Fibroblast of skin of left quadriceps (primary cell): ENCODE results near the gene EGLN1.
"Not testable (repeated sequence)": the region's sequence is repeated elsewhere in the genome, so short reads cannot be mapped to it uniquely, and the experiment has no call there.

Source experiments
- DNase-seq, 2 experiments: peaks; one replicate each; pipeline ENCODE4 v3.0.0-alpha.2; 2013; ENCODE audit warnings: low read depth in 2 of 2

The EGLN1 gene

DNA sequence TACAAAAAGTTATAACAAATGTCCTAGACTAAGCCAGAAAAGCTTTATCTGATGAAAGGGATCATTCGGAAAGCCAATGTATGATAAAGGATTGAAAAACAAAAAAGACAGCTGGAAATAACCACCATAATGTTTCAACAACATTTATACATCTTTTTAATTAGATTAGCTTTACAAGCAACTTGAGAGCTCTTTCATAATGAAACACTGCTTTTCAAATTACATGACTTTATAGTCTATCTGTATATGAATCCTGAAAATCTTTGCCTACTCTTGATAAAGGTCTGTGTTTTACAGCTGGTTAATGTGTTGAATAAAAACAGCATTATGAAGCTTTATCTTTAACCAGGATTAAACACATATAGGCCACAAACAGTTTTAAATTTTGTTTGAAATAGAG, 58.5 kb downstream of the EGLN1 start:
- DNase-seq = no peak

DNA sequence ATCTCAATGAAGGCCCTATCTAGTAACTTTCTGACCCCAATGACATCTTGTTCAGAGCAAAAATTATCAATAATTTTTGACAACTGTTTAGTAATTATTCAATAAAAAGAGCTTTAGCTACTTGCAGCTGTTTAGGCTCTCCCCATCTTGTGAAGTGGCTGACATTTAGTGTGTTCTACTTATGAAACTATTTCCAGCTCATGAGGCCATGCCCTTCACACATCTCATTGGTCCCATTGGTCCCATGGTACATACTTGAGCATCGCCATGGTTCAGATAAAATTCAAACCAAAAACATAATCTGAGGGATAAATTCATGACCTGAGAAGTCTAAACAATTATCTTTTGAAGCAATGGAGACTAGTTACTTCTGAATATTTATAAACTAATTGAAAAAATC, 59.8 kb downstream of the EGLN1 start:
- no peak for DNase-seq

DNA sequence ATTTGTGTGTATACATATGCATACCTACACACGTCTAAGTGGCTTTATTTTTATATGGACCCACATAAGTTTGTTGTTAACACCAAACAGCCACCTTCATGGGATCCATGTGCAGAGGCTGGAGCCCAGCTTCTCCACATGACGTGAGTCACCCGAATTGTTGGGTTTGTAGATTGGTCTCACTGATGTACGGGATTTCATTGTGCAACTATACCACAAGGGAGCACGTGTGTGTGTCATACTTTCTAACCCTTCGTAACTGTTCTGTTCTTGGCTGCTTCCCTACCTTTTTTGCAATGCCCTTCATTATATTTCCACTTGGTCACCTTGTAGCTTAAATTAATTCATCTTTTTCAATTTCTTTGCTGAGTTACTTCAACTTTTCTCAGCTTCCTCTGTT, 63.0 kb downstream of the EGLN1 start:
- peak; percentile 62 to 68 for DNase-seq

DNA sequence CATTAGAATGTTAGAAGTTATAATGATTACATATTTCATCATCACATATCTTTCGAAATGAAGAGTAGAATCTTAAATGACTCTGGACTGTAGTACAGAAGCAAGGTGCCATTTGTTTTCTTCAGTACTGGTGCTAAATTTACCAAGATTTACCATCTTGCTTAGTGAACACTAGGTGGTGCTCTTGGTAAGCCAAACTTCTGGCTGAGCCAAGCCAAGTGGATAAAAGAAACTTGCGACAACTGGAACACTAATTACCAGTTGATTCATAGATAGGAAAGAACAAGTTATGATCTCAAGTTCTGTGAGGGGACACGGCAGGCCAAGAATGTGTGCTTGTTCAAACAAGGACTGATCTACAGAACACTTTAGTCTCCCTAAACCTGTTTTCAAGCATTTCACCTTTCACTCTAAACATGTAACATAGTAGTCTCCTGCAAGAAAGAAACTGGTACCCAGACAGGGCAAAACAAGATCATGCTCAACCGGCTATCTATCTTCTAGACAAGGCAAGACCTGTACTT, 64.2 kb downstream of the EGLN1 start:
- peak; percentile 38 to 47 for DNase-seq

DNA sequence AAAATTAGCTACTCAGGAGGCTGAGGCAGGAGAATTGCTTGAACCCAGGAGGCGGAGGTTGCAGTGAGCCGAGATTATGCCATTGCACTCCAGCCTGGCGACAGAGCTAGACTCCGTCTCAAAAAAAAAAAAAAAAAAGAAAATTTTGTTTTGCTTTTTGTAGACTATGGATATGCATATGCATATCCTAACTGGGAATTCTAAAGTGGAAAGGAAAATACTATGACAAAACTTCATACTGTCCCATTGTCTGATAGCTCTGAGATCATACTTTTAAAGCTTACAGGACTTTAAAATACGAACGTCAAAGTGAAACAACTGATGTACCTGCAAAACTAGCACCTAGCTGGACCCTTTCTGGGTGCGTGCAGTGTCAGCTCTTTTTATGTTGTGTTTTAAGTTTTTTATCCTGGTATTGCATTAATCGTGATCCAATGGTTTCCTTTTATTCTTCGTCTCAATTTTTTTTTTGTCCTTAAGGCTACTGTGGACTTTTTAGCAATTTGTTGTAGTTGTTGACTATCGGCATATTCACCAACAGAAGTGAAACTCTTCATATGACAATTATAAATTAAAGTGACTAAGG, 64.8 kb downstream of the EGLN1 start:
- DNase-seq = no peak

DNA sequence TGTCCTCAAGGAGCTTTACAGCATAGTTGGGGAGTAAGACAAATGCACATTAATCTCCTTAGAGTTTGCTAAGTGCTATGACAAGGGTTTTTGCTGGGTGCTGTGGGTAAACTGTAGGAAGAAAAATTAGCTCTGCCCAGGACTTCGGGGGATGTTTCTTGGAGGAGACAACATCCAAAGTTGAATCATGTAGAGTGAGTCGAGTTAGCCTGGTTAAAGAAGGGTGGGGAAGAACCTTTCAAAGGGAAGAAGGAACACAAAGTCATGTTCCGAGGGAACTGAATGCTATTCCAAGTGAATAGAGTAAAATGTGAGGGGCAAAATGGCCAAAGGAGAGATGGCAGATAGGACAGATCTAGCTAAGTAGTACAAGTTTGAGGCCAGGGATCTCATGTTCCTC, 66.9 kb downstream of the EGLN1 start:
- no peak for DNase-seq

DNA sequence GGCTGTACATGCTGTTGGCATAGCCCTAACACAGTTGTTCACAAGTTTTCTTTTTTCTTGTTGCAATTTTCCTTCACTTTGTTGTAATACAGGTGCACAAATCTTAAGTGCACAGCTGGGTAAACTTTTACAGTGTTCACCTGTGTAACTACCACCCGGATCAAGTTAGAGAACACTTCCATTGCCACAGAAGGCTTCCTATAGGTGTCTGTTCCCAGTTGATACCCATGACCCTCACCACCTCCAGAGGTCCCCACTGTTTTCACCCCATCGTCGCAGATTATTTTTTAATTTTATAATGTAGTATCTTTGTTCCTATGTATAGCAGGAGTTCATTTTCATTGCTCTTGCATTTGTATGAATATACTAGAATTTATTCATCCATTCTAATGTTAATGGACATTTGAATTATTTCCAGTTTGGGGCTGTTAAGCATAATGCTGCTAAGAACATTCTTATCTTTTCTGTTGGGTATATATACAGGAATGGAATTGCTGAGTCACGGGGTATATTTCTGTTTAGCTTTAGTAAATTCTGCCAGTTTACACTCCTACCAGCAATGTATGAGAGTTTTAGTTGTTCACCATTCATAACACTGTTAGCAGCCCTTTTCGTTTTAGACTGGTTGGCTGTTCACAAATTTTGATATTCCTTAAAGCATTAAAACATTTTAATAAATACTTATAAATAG, 67.6 kb downstream of the EGLN1 start:
- DNase-seq = no peak

DNA sequence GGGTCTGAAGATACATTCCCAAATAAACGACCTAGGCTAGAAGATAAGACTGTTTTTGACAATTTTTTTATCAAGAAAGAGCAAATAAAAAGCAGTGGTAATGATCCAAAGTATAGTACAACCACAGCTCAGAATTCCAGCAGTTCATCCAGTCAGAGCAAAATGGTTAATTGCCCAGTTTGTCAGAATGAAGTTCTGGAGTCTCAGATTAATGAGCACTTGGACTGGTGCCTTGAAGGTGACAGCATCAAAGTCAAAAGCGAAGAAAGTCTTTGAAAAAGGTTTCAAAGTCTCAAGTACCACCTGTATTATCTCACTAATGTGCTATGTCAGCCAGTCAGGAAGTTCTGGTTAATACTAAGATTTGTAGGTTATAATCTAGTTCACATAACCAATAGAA, 69.0 kb downstream of the EGLN1 start:
- no peak for DNase-seq

DNA sequence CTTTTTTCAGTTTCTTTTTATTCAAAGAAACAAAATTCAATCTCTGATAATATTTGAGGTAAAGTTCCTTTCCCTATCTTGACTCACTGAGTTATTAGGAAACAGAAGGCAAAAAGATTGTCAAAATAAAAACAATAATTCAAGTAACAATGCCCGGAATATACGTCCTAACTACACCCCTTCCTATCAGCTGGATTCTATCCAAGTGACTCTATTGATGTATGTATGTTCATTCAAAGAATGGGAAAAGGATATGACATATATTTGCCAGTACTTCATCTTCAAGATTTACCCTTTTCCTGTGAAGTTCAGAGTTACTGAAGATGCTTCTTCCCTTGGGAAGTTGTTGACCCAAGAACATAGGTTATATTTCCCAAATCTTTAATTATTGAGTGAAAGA, 70.3 kb downstream of the EGLN1 start:
- DNase-seq = no peak

DNA sequence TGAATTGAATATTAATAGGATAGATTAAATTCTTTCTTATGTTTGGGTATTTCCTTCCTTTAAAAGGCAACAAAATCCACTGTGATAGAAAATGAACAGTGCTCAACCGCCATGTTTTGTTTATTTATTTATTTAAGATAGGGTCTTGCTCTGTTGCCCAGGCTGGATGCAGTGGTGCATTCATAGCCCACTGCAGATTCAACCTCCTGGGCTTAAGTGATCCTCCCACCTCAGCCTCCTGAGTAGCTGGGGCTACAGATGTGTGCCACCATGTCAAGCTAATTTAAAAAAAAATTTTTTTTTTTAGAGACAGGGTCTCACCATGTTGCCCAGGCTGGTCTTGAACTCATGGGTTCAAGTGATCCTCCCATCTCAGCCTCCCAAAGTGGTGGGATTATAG, 73.2 kb downstream of the EGLN1 start:
- not testable (repeated sequence) for DNase-seq

DNA sequence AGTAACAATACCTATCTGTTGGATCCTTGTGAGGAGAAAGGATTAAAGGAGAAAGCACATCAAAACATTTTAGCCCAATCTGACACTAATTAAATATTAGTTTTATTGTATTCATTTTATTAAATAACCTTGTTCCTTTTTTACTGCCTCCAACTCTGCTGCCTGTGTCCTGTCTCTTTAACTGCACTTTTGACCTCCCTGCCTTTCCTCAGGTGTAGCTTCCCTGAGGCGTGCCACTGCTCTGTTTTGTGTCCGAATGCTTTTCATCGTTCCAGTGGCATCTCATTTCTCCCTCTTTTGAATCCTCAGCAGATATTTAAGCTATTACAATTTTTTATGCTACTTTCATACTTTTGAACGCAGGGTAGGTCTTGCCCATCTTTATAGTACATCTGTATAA, 73.6 kb downstream of the EGLN1 start:
- DNase-seq = no peak

DNA sequence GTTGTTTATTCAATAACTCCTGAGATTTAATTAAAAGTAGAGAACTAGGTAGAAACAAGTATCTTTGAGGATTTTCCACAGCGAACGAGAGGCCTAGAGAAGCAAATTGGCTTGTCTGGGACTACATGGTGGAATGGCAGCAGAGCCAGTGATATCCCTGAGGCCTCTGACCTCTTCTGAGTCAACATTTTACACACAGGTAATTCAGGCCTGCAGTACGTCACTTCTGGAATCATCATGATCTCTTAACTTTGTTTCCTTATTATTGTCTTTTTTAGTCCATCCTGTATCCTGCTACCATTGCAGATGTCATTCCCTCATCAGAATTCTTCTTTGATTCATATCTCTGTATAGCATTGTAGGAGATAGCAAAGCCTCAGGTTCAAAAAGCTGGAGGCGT, 74.1 kb downstream of the EGLN1 start:
- DNase-seq = no peak

DNA sequence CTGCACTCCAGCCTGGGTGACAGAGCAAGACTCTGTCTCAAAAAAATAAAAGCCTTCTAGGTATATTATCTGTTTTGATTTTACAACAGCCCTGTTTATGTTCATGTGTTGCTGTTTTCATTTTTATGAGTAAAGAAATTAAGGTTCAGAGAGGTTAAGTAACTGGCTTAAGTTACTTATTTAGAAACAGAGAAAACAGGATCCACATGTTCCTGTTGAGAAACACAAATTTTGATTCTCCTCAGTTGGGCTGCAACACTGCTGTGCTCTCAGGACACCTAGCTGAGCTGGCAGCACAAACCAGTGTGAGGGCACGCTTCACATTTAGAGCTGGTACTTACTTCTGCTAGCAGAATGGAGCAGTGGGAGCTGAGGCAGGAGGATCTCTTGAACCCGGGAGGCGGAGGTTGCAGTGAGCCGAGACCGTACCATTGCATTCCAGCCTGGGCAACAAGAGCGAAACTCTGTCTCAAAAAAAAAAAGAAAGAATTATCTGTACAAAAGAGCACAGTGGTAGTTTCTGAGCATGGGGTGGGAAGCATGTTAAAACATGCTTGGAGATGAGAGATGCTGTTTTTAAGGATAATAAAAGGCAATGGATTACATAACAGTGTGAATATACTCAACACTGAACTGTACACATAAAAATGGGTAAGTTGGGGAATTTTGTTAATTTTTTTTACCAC, 81.6 kb downstream of the EGLN1 start:
- DNase-seq = no peak

DNA sequence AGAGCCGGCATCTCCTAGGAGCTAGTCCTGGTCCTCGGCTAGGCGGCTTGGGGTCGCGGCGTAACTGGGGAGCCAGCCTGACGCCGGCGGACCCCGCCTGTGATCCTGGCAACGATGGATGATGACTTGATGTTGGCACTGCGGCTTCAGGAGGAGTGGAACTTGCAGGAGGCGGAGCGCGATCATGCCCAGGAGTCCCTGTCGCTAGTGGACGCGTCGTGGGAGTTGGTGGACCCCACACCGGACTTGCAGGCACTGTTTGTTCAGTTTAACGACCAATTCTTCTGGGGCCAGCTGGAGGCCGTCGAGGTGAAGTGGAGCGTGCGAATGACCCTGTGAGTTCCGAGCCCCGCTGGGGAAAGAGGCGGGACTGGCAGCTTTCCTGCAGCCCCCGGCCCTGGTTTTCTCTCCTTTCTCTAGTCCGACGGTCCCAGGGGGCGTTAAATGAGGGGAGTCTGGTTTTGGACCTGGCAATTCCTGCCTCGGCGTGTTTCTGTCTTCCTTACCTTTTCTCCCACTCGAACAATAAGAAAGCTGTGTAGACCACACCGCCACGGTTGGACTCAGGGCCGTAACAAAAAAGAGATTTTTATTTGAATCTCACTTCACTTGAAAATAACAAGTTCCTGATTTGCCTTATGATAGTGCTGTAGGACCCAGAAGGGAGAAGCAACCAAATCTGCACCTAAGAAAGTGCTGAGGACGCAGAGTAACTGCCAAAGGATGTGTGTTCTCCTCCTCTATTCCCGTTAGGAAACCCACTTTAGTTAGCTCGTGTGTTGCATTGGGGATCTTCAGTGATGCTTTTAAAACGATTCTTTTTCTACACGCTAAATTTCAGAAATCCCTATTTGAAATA, 83.6 kb downstream of the EGLN1 start, which contains the start of gene SPRTN:
TSS of gene SPRTN (plus strand) at position 24 of the 859 bp plus-strand sequence. CDS start at position 115, 91 bp downstream.
- DNase-seq = peak in 1 of 2 experiments; percentile 3

DNA sequence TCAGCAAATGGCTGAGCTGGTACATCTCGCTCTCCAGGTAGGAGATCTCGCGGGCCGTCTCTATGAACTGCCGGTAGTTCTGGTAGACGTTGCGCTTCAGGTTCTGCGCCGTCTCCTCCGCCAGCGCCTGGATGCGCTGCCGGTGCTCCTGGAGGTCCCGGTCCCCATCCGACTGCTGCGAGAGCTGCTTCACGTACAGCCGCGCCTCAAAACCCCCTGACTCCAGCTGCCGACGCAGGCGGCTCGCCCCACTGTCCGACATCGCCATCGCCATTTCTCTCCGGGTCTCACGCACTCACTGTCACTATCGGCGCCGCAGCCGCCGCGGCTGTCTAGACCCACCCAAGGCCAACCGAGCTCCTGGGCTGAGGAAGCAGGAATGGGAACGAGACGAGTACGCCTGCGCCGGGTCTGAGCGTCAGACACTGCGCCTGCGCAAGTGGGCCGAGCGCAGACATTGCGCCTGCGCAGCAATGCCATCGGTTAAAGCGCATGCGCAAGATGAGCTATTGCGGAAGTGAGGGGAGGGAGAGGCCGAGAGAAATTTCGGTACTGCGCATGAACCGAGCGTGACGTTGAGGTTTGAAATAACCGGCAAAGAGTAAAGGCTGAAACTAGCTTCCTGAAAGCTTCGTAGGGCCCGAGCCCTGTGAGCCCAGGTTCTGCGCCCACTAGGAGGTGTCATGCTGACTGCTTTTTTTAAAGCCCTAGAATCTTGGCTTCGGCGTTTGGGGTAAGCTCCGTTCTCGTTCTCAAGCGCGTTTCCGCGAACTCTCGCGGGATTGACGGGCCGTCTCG, 84.4 kb downstream of the EGLN1 start, which contains the start of gene EXOC8:
TSS of gene EXOC8 (minus strand) at position 381 of the 798 bp plus-strand sequence. CDS start at position 274, 107 bp downstream.
- peak; percentile 94 to 95 for DNase-seq

DNA sequence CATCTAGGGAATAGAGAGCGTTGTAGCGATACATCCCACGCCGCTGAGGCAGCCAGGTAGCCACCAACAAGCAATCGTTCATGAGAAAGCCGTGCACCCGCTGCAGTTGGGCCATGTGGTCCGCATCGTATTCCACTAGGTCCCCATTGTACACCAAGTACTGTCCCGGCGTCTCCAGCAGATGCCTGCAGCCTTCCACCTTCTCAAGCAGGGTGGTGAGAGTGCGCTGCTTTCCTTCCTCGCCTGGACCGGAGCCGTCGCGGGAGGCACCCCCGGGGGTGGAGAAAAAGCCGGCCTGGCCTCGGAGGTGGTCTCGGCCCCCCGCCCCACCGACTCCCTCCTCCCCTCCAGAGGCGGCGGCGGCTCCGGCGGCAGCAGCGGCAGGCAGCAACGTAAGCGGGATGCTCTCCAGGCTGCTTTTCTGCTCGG, 85.0 kb downstream of the EGLN1 start:
- DNase-seq = no peak

DNA sequence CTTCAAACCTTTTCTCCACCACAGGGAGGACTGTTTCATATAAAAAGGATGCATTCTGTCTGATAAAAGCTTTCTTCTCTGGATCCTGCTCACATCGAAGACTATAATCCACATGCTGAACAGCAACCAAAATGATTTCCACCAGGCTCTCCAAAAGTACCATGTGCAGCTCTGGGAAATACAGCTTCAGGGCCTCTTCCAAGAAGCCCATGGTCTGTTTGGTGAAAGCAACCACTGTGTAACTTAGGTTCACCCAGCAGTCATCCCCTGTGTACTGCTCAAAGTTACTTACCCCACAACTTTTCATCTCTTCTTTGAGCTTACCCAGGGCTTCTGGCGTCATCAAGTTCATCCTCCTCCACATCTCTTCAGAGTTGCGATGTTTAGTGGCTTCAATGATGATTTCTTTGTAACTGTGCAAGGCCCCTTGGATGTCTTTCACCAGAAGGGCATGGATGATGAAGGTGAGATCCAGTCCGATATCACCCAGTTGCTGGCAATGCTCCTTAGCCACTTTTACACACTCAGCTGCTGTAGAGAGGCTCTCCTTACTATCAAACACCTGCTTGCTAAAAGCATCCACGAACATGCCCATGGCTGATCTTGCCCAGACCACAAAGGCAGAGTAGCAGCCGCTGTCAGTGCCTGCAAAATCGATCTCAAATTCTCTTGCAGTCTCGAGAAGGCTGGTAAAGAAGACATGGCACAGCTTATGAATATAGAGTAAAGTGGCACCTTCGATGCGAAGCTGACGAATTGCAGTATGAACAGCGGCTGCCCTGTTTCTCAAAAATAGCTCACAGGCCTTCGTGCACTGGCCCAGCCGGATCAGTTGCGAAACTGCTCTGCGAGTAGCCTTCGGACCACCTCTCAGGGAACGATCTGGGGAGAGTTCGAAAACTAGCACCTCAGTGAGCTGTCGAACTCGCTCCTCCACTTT, 86.2 kb downstream of the EGLN1 start:
- no peak for DNase-seq

DNA sequence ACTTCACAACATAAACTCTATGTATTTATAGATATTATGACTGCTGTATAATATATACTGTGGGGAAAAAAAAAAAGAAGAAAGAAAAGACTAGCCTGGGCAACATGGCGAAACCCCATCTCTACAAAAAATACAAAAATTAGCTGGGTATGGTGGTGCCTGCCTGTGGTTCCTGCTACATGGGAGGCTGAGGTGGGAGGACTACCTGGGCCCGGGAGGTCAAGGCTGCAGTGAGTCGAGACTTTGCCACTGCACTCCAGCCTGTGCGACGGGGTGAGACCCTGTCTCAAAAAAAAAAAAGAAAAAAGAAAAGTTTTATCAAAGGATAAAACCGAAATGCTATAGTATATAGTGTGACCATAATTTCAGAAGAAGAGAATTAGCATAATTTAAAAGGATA, 87.1 kb downstream of the EGLN1 start:
- no peak for DNase-seq

DNA sequence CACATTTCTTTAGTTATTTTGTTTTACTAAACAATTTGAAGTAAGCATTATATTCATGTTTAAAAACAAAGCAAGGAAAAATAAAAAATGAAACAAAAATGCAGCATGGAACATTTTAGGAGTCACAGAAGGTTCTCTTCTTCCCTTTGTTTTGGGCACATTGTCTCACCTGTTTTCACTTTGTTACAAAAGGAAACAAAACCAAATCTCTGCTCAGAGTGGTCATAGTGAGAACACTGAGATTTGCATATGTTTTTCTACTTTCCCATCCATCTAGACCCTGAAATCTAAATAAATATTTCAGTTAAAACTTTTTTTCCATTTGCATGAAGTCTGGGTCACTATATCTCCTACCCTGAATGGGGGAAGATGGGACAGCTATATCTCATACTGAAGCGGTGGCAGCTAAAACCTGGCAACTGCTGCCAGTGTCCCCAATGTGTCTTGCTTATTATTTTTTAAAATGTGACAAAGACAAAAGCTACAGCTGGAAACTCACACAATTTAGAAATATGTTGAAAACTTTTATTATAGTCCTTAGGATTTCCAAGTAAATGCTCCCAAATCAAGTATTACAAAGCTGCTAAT, 87.9 kb downstream of the EGLN1 start:
- DNase-seq = no peak
